HG03159 (cell line): ENCODE results near the gene DCDC2C.

Experiments
- ATAC-seq: cut with Tn5 transposase; IDR thresholded peaks from one replicate; pipeline ENCODE4 v1.9.1; 2021; ENCODE audit warnings: mild to moderate bottlenecking, moderate library complexity; ENCODE audit not compliant: unreplicated experiment

The DCDC2C gene

DNA sequence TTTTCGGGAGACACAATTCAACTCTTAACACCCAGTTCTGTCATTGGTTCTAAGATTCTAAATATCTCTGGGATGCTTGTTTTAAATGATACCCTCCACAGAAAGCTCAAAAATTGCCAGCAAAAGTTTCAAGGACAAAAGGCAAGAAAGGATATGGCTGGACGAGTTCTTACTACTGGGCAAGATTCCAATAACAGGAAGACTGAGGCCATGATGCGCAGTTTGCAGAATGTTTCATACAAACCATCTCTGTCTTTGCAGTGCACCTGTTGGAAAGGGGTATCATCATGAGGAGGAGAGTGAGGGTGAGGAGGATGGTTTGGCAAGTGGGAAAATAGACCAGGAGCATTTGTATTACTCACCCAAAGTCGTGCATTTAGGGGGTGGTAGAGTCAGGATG lies 172.8 kb downstream of the DCDC2C start:
- ATAC-seq, result no peak

DNA sequence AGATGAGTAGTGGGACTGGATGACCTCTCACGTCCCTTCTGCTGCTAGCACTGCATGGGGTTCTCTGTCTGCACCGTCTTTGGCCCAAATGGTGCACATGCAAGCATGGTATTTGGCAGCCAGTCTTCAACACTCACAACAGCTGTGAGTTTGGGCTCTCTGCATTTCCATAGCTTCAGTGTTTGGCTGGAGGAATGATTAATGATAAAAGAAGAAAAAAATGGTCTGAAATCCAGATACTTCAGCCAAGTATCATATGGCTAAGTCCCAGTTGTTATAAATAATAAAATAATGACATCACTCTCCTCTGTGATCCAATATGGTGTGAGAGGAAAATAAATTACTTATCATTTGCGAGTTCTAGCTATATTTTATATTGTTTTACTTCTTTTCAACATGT lies 173.3 kb downstream of the DCDC2C start:
- ATAC-seq, result no peak

- no peak for ATAC-seq
Observed at GRCh38 chr2:3885629-3886628, 182.6 kb downstream of the DCDC2C start.

GRCh38 chr2:3895021-3895420 lies 191.6 kb downstream of the DCDC2C start:
- no peak for ATAC-seq
